Measurements from ENCODE around the gene FOXC1.

The FOXC1 gene

DNA sequence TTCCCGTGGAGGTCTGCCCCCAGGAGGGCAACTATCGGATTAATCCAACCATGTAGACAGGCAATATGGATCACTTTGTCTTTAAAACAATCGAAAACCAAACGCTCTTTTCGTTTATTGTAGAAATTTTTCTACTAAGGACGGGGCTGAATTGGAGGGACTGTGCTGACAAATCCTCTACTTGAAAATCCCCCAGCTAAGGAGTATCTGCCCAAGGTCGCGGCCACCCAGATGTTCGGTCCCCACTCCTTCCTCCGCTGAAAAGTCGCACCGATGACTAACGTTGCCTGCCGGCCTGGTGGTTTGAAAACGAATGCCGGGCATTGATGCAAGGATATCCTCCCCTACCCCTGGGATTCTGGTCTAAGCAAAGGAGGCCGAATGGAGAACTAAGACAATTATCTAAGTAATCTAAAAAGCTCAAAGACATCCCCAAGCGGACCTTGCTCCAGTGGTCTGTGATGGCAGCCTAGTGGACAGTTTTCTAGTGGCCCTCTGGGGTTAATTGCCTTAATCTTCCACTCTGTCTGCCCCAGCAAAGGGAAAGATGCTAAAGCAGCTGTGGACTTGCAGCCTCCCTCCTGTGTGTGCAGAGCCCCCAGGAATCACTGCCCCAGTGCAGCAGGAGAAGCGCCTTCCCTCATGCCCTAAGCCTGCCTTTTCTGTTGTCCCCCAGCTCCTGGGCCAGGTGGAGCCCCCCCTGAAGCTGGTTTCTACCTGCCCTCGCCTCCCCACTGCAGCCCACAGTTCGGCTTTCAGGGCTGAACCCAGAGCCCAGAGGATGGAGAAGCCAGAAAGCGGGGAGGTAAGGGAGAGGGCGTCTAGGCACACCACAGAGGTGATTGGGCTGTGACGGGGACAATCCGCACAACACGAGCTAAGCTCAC, 3.6 kb upstream of the FOXC1 start:
- H3K27ac Mint-ChIP-seq = peak overlapping the region; percentile 26 to 88 (median 86)
- no peaks in the 10 kb centered on the region for H3K36me3 Mint-ChIP-seq (ENCODE audit: low read depth)
- peak overlapping the region; percentile 81 to 89 (median 82) for H3K4me3 Mint-ChIP-seq
- no peaks in the 10 kb centered on the region for H3K9me3 Mint-ChIP-seq
- H3K4me1 Mint-ChIP-seq = peaks cover 22% of the 10 kb centered on the region
- TF ChIP-seq, protein P1, sequence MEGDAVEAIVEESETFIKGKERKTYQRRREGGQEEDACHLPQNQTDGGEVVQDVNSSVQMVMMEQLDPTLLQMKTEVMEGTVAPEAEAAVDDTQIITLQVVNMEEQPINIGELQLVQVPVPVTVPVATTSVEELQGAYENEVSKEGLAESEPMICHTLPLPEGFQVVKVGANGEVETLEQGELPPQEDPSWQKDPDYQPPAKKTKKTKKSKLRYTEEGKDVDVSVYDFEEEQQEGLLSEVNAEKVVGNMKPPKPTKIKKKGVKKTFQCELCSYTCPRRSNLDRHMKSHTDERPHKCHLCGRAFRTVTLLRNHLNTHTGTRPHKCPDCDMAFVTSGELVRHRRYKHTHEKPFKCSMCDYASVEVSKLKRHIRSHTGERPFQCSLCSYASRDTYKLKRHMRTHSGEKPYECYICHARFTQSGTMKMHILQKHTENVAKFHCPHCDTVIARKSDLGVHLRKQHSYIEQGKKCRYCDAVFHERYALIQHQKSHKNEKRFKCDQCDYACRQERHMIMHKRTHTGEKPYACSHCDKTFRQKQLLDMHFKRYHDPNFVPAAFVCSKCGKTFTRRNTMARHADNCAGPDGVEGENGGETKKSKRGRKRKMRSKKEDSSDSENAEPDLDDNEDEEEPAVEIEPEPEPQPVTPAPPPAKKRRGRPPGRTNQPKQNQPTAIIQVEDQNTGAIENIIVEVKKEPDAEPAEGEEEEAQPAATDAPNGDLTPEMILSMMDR (IDR thresholded peaks at IDR 0.05; ENCODE audit: unreplicated experiment in 3 of 3) = no peak
- H3K27me3 Mint-ChIP-seq (ENCODE audit: low read depth) = peaks cover 77% of the 10 kb centered on the region

DNA sequence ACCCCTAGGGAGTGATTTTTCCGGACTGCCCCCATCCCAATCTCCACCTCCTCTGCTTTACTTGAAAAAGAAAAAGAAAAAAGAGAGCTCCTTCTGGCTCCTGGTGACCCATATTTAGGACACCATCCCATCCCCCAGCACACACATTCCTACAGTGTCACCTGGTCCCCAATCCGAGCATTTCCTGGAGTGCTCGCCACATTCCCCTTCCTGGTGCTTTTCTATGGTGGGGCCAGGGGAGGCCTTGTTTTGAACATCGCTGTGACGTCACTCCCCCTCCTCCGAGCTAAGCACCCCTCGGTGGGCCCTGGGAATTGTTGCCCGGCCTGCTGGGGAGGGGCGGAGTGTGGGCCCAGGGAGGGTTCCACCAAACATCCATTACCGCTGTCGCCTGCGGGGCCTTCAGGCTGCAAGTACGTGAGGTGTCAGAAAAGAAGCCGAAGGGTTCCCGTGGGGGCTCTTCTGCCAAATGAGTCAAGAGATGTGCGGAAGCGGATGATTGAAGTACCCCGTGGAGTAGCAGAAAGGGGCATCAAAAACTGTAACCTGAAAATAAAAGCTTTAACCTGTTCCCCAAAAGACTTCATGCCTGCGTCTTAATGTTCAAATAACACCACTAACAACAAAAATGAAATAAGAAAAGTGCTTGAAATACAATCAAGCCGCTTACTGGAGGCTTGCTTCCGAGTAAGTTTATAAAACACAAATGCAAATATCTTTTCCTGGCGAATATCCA, 2.8 kb upstream of the FOXC1 start:
- peak overlapping the region; percentile 81 to 89 (median 82) for H3K4me3 Mint-ChIP-seq
- peaks cover 3% of the 10 kb centered on the region for H3K36me3 Mint-ChIP-seq (ENCODE audit: low read depth)
- TF ChIP-seq, protein P1 (IDR thresholded peaks at IDR 0.05; ENCODE audit: unreplicated experiment in 3 of 3) = no peak
- H3K27ac Mint-ChIP-seq = peak overlapping the region; percentile 26 to 88 (median 86)
- H3K9me3 Mint-ChIP-seq = no peaks in the 10 kb centered on the region
- peaks cover 74% of the 10 kb centered on the region for H3K27me3 Mint-ChIP-seq (ENCODE audit: low read depth)
- H3K4me1 Mint-ChIP-seq = peaks cover 24% of the 10 kb centered on the region

DNA sequence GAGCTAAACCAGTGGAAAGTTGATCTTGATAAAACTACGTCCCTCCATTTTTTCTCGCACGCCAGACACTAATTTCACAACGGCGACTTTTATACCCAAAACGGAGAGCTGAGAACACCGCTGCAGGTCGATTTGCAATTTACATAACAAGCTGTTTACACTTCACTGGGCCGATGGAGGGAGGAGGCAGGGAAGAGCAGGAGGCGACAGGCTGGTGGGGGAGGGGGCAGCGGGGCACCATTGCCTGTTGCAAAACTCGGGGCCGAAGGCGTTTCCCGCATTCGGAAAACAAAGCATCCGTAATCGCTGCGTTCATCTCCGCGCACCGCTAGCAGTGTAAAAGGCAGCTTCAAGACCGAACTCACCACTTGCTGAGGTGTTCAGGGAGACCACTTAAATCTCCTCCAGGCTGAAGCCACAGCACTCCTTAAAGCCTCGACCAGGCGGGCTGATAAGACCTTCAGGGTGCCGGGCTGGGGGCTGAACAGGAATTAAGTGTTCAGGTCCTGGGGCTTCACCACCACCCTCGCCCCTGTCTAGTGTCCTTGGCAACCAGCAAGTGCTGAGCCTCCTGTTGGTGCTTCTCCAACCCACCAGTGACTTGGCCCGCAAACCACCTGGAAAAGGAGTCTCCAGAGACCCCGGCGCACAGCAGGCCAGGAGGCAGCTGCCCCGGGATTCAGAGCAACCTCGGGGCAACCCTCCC, 2.0 kb upstream of the FOXC1 start:
- Mint-ChIP-seq H3K27ac (peak overlapping the region; percentile 26 to 88 (median 86)), H3K4me3 (peak overlapping the region; percentile 81 to 89 (median 82))

DNA sequence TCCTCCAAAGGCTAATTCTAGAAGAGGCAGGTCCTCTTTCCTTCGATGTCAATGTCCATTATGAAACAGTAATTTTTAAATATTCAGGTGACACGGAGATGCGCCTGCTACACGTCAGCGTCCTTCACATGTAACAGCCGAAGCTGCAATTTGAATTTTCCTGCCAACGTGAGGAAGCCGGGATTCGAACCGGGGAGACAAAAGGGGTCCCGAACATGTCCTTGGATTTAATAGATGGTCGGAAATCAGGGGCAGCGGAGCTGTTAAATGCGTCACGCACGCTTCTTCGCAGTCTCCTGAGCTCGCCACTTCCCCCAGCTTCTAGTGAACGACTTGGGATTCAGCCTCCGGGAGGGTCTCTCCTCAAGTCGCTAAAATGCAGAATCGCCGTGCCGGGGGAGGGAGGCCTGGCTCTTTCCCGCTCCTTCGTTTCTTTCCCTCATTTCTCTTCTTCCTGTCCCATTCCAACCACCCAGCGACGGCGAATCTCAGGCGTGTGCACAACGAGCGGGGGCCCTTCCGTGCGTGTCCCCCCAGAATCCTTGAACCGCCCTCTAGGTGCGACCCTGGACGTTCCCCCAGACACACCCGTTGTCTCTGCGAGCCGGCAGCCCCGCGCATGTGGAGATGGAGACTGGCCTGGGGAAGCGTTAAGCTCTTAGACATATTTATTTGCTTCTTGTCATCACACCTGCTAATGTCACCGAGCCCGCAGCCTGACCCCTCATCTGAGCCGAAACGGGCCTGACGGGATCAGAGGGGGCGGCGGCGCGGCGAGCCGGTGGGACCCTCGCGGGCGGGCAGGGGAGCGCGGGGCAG, 1.3 kb upstream of the FOXC1 start:
- H3K27ac Mint-ChIP-seq = peak overlapping the region; percentile 26 to 88 (median 86)
- peaks cover 74% of the 10 kb centered on the region for H3K27me3 Mint-ChIP-seq (ENCODE audit: low read depth)
- peaks cover 38% of the 10 kb centered on the region for H3K4me1 Mint-ChIP-seq
- H3K4me3 Mint-ChIP-seq = peak overlapping the region; percentile 81 to 89 (median 82)
- peaks cover 17% of the 10 kb centered on the region for H3K36me3 Mint-ChIP-seq (ENCODE audit: low read depth)
- no peaks in the 10 kb centered on the region for H3K9me3 Mint-ChIP-seq
- TF ChIP-seq, protein P1 (IDR thresholded peaks at IDR 0.05; ENCODE audit: unreplicated experiment in 3 of 3) = no peak

More for the DNA sequence above, 2.0 kb upstream of the FOXC1 start:
- Mint-ChIP-seq H3K27me3 (ENCODE audit: low read depth) (peaks cover 74% of the 10 kb centered on the region), H3K9me3 (no peaks in the 10 kb centered on the region), H3K4me1 (peaks cover 31% of the 10 kb centered on the region), H3K36me3 (ENCODE audit: low read depth) (peaks cover 10% of the 10 kb centered on the region)
- TF ChIP-seq, protein P1 (IDR thresholded peaks at IDR 0.05; ENCODE audit: unreplicated experiment in 3 of 3) = no peak

DNA sequence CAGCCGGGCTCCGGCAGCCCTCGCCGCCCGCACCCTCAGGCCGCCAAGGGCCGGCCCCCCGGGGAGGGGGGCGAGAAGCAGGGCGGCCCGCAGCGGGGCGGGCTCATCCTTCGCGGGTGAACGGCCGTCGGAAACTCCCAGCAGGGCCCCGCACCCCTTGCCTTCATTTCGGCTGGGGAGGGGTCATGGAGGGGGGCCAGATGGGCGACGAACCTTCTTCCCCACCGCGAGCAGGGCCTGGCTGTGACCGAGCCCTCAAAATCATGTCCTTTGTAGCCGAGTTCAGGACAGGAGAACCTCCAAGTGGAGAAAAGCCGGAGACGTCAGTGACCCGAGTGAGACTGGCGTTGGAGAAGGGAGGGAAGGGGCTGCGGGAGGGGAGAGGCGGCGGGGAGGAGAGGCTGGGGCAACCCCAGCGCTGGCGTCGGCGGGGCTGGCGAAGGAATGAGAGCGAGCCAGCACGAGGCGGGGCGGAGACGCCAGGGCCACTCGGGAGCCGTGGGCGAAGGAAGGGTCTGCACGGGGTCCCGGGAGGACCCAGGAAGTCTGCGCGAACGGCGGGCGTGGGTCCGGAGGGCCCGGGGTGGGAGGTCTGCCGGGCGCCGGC, 571 bp upstream of the FOXC1 start:
- Mint-ChIP-seq H3K36me3 (ENCODE audit: low read depth) (peaks cover 21% of the 10 kb centered on the region), H3K27ac (peak overlapping the region; percentile 26 to 94 (median 86)), H3K4me1 (peaks cover 42% of the 10 kb centered on the region)

More for the DNA sequence above, 571 bp upstream of the FOXC1 start:
- H3K4me3 Mint-ChIP-seq = peak overlapping the region; percentile 85 to 92 (median 87)
- no peaks in the 10 kb centered on the region for H3K9me3 Mint-ChIP-seq
- TF ChIP-seq, protein P1 (IDR thresholded peaks at IDR 0.05; ENCODE audit: unreplicated experiment in 3 of 3) = no peak
- H3K27me3 Mint-ChIP-seq (ENCODE audit: low read depth) = peaks cover 73% of the 10 kb centered on the region
